HuH-7 (cell line): ENCODE measurements around the gene CDCA5.
A peak's percentile ranks its signal among the peaks of the same experiment; 100 is the strongest.

Experiments used
- DNase-seq: peaks from one replicate; pipeline ENCODE4 v3.0.0; 2011; ENCODE audit warnings: low spot score

CDCA5 gene, protein sequence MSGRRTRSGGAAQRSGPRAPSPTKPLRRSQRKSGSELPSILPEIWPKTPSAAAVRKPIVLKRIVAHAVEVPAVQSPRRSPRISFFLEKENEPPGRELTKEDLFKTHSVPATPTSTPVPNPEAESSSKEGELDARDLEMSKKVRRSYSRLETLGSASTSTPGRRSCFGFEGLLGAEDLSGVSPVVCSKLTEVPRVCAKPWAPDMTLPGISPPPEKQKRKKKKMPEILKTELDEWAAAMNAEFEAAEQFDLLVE

DNA sequence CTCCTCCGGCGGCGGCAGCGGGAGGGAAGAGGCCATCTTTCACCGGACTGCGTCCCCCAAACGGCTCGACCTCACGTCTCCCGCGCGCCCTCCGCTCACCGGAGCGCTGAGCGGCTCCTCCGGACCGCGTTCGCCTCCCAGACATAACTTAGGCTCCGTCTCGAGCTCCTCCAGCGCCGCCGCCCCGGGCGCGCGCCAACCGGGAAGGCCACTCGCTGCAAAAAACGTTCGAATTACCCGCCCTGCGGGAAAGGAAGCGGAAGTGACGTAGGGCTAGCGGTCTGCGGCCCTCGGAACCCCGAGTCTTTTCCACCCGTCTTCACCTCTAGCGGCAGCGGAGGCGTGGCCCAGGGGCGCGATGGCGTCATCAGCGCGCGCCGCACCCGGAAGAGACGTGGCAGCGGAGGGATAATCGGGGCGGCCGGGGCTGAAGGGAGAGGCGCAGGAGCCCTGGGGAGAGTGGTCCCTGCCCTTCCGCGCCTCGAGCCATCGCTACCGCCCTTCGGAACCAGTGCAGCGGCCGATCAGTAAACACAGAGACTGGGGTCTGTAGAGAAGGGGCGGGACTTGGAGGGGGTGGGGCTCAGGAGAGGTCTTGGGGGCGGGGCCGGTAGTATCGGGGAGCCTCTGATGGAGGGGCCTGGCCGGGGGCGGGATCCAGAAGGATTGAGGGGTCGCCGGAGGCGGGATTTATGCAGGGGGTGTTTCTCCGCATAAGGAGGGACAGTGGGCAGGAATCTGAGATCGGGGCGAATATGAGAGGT, at the start of gene CDCA5, which contains the start of gene ZFPL1:
CDCA5 (minus strand) TSS at position 207 of the 764 bp plus-strand sequence; CDS start at position 145, 62 bp downstream.
ZFPL1 (plus strand) TSS at position 389 of the 764 bp plus-strand sequence. CDS start 477 bp downstream, outside the sequence.
- peak; percentile 94 for DNase-seq

DNA sequence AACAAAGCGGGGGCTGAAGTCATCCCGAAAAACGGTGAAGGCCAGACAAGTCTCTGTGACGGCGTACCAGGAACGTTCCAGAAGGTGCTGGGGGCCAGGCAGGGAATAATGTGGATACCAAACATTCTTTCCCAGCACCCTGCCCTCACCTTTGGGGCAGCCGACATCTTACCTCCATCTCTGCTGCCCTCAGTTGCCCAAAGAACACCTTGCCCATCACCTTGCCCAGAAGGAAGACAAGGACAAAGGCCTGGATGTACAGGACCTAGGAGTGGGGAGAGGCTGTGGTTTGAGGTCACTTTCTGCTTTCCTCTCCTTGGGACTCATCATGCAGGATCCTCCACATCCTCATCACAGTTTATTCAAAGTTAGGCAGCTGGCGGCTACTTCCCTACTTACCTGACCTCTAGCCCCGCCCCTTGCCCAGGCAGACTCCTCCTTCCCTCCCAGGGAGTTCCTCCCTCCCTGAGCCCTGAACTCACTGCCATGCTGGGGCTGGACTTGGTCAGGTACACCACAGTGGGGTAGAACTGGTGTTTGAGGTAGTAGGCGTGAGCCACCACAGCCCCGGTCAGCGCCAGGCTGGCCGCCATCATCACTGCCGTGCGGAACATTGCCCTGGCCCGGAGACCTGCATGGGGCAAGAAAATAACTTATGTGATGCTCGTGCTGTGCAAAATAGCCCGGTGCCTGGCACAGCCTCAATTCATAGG, 49.3 kb upstream of the CDCA5 start:
- no peak for DNase-seq

DNA sequence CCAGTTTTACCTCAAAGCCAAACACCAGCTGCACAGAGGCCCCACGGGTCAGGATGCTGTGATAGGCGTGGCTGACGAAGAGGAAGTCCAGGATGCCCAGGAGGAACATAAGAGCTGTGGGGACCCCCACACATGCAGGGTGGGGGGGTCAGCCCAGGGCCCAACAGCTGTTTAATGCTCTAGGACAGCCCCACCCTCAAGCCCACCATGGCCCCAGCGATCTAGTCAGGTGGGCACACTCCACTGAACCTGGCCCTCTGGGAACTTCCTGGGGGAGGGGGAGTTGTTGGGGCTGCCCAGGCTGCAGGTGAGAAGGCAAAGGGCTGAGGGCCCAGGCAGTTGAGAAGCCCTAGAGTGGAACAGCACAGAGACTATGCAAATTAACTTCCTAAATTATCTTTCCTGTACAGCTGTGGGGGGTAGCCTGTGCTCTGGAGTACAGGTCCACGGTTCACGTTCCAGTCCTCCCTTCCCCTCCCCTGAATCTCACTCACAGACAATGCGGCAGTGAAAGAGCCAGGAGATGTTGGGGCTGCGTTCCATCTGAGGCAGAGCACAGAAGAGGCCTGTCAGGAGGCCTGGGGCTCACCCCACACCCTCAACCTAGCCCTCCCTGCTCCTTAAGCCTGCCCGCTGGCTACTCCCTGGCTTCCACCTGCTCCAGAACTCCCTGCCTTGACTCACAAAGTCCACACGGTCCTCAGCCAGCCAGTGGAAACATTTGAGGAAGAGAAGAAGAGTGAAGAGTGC, 48.6 kb upstream of the CDCA5 start:
- DNase-seq, result no peak

- DNase-seq, result no peak
Observed at GRCh38 chr11:65131895-65132237, 48.0 kb upstream of the CDCA5 start.

GRCh38 chr11:65131417-65131776, 47.6 kb upstream of the CDCA5 start:
- no peak for DNase-seq

- no peak for DNase-seq
Observed at GRCh38 chr11:65130631-65131416, 47.0 kb upstream of the CDCA5 start.

DNA sequence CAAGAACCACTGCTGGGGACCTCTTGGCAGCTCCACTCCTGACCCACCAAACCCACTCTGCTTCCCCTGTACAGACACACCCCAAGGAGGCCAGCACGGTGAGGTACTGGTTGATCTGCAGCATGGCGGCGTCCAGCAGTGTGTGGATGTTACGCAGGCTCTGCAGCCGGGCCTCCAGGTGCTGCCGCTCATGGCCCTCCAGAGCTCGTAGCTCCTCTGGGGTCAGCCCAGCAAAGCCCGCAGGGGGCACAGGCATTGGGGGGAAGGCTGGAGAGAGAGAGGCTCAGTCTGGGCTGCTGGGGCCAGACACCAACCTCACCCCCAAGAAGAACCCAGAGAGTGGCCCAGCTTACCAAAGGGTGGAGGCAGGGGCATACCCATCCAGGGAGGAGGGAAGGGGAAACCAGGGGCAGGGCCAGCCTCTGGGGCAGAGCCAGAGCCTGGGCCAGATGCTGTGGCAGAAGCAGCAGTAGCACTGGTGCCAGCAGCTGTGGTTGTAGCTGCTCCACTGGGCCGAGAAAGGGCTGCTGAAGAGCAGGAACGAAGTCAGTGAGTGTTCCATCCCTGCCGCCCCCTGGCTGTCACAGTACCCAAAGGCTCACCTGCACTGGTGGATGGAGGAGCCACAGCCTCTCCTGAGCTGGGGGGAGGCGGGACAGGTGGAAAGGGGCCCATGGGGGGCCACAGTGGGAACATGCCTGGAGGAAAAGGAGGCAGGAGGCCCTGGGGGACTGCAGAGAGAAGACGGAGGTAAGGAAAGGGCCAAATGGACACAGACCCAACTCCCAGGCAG, 46.0 kb upstream of the CDCA5 start:
- DNase-seq, result no peak

DNA sequence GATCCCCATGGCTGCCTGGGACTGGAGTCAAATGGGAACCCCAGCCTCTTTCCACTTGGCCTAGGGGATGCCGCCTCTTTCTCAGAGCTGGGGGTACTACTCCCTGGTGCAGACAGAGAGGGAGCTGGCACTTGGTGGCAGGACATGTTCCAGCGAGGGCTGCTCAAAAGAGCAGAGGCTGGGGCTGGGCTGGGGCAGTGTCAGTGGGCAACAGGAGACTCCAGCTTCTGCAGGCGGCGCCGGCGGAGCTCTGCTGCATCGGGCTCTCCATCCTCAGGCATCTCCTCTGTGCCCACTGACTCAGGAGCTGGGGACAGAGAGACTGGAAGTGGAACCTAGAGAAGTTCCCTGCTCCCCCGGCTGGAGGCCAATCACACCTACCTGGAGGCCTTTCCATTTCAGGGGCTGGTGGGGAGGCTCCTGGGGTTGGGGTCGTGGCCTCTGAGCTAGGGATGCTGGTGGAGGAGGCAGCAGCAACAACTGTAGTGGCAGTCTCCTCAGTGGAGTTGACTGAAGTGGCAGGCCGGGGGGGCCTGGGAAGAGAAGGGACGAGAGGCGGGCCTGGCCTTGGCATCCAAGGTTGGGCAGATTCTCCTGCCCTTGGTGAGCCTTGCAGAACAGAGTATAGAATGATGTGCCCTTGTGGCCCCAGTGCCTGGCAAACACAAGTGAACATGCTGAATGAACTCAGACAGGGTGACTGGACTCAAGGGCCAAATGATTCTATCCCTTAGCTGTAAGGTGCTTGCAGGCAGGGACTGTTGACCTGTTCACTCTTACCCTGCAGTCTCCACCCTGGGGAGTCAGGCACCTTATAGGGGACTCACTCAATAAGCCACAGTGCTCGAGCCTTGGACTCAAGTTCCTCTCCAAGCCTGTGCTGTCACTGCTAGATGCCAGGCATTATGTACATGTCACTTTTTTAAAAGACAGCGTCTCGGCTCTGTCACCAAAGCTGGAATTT, 44.6 kb upstream of the CDCA5 start:
- no peak for DNase-seq

GRCh38 chr11:65127473-65128181, 43.8 kb upstream of the CDCA5 start:
- no peak for DNase-seq

- no peak for DNase-seq
Observed at GRCh38 chr11:65126624-65127274, 42.9 kb upstream of the CDCA5 start.

DNA sequence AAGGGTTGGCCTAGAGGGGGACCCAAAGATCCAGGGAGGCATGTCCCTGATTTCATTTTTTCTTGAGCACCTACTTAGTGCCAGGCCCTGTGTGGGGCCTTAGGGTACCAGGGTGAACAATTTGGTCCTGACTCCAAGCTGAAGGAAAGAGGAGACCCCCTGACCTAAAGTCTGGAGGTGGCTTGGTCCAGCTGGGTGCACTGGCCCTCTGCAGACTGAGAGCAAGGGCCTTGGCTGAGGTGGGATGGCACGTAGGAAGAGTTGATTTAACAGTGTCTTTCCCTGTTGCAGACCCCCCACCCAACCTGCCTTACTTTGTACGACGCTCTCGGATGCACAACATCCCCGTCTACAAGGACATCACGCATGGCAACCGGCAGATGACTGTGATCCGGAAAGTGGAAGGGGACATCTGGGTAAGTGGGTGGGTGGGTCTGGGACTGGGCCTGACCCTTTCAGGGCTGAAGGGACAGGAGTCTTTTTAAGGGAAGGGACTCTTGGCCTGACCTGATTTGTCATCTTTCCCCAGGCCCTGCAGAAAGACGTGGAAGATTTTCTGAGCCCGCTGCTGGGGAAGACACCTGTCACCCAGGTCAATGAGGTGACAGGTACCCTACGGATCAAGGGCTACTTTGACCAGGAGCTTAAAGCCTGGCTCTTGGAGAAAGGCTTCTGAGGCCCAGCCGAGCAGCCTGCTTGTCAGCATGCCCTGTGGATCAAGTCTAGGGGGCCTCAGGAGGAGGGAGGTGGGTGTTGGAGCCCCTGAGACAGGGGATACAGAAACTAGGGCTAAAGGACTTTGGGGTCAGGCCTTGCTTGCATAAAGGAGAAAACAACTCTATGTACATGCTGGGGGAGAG, 41.6 kb upstream of the CDCA5 start:
- no peak for DNase-seq

- no peak for DNase-seq
Observed at GRCh38 chr11:65124480-65125196, 40.8 kb upstream of the CDCA5 start.

DNA sequence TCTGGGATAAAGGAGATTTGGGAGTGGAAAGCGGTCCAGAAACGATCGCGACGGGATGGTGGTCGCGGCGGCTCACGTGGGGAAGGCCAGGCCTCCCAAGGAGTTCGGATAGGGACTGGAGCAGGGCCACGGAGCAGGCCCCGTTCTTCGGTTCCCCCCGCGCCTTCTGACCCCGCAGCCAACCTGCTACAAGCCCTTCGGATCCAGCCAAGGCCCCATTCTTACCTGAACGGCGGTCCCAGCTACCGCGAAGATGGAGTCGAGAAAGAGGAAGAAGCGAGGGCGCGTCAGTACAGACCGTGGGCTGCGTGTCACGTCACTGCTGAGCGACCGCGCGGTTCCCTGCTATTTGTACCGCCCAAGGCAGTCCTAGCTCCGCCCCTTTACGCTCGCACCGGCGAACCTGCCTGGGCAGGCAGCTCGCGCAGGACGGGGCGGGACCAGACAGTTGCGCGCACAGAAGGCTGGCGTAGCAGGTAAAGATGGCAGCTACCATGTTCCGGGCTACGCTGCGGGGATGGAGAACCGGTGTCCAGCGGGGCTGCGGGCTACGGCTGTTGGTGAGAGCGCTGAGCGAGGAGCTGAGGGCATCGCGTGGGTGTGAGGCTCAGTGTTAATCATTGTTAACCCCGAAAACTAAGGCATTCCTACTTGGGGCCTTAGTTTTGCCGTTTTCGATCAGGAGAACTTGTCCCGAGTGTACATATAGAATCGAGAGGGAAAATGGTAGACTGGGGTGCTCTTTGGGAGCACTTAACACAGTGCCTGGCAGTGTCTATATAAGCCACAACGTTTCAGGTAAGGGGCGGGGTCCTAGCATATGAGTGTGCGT, 38.2 kb upstream of the CDCA5 start, which contains the start of the genes FAU and MRPL49:
FAU (minus strand) TSS at position 270 of the 832 bp plus-strand sequence. CDS start 321 bp downstream, outside the sequence.
MRPL49 (plus strand) TSS at position 457 of the 832 bp plus-strand sequence; CDS start at position 483, 26 bp downstream.
- DNase-seq, result peak; percentile 92

DNA sequence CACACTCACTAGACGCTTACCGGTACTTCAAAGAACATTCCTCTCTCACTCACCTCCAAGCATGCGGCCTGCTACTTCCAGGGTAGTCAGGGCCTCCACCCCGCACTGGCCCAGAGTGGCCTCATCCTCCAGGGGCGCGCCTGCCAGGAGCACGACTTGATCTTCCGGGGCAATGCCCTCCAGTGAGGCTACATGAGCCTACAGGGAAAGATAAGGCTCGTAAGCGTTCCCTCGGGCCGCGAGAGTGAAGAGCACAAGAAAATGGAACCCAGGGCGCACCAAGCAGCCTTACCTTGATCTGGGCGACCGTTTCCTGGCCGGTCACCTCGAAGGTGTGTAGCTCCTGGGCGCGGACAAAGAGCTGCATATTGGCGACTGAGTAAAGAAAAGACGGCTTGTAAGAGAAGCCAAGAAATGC, 37.6 kb upstream of the CDCA5 start:
- no peak for DNase-seq

GRCh38 chr11:65120831-65121230, 37.0 kb upstream of the CDCA5 start:
- DNase-seq, result no peak

DNA sequence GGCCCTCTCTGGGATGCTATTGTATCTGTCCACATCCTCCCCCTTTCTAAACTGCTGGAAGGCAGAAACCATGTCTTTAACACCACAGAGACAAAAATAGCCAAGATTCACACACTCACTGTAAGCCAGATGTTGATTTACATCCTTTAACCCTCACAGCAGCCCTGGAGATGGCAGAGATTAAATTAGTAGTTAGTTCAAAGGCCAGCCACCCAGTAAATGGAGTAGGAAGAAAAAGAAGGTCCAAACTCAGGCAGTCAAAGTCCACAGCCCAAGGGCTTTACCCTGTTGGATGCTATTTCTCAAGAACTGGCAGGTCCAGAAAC, 35.8 kb upstream of the CDCA5 start:
- no peak for DNase-seq
